Activated naive CD8-positive, alpha-beta T cell (primary cell): ENCODE data around the gene APBB2.
A peak's percentile ranks its signal among the peaks of the same experiment; 100 is the strongest.
"Not testable (repeated sequence)": the region's sequence is repeated elsewhere in the genome, so short reads cannot be mapped to it uniquely, and the experiment has no call there.

Source experiments
- H3K27ac Mint-ChIP-seq: one replicate; pipeline ENCODE4 v1.8.0; 2021; ENCODE audit warnings: mixed read lengths
- H3K27me3 Mint-ChIP-seq: one replicate; pipeline ENCODE4 v1.8.0; 2021; ENCODE audit warnings: mixed read lengths
- H3K36me3 Mint-ChIP-seq: one replicate; pipeline ENCODE4 v1.8.0; 2021; ENCODE audit warnings: mixed read lengths
- H3K4me1 Mint-ChIP-seq: one replicate; pipeline ENCODE4 v1.8.0; 2021; ENCODE audit warnings: low read depth, mixed read lengths
- H3K4me3 Mint-ChIP-seq: one replicate; pipeline ENCODE4 v1.8.0; 2021; ENCODE audit warnings: mild to moderate bottlenecking, mixed read lengths
- H3K9me3 Mint-ChIP-seq: one replicate; pipeline ENCODE4 v1.8.0; 2021; ENCODE audit warnings: low read depth, mixed read lengths

The APBB2 gene

DNA sequence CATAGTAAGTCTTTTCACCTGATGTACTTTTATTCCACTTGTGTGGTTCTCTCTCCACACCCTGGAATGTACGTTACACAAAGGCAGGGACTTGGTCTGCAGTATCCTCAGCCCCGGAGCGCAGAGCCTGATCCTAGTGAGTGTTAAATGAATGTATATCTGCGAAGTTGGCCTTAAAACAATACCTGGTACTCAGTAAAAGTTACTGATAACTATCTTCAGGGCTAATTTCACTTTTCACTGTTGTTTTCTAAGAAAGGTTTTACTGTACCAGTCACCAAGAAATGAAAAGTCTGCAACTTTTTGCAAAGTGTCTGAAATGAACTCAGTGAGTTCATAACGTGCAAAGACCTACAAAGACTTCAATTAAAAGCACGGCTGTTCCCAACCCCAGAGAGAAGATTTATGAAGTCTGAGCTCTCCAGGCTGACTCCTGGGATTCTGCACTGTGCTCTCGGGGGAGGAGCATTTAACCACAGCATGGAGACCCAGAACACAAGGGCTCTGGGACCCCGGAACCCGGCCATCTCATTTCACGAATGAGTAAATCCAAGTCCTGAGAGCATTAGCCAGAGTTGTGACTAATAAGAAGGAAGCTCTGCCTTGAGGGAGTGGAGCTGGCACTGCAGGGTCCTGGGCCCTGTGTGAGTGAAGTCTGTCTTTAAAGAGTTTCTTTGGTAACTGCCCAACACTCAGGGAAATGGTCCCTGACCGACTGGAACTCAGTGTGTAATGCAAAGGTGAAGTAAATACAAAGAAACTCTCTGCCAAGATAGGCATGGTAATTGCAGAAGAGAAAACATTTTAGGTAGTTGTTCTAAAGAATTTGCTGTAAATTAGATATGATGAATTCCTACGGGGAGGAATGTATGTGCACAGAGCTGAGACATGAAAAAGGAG, 298.8 kb downstream of the APBB2 start:
- H3K4me3 Mint-ChIP-seq = no peak overlapping the region
- H3K9me3 Mint-ChIP-seq = no peaks in the 10 kb centered on the region
- H3K4me1 Mint-ChIP-seq = peaks cover 13% of the 10 kb centered on the region
- H3K36me3 Mint-ChIP-seq = no peaks in the 10 kb centered on the region
- H3K27ac Mint-ChIP-seq = peak overlapping the region; percentile 72
- H3K27me3 Mint-ChIP-seq = no peaks in the 10 kb centered on the region

DNA sequence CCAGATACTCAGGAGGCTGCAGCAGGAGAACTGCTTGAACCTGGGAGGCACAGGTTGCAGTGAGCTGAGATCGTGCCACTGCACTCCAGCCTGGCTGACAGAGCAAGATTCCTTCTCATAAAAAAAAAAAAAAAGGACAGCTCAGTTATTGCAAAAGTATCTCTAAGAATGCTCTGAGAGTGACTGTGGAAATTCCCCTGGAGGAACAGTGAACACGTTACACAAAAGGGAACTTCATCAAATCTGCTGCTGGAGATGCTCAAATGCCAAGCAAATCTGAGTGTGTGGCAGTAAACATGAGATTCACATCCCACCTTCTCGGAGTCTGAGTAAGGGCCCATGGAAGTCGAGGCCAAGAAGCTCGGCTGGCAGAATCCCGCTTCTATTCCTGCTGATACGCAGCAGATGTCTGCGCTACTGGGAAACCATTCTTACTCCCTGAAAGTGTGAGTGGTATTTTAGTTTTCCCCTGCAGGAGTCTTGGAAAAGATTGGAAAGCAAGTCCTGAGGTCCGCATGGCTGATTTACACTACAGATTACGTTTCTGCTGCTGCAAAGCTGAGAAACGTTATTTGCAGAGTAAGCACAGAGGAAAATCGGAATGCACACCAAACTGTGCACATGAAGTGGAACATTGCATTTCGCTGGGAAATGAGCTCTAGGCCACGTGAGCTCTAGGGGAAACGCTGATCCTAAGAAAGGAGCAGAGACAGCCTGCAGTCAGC, 301.7 kb downstream of the APBB2 start:
- H3K4me1 Mint-ChIP-seq = peaks cover 32% of the 10 kb centered on the region
- no peaks in the 10 kb centered on the region for H3K9me3 Mint-ChIP-seq
- H3K27ac Mint-ChIP-seq = peak overlapping the region; percentile 28
- H3K27me3 Mint-ChIP-seq = no peaks in the 10 kb centered on the region
- no peaks in the 10 kb centered on the region for H3K36me3 Mint-ChIP-seq
- no peak overlapping the region for H3K4me3 Mint-ChIP-seq

GRCh38 chr4:40910706-40911105, 303.6 kb downstream of the APBB2 start:
- Mint-ChIP-seq H3K9me3 (no peaks in the 10 kb centered on the region), H3K4me1 (peaks cover 34% of the 10 kb centered on the region), H3K27me3 (no peaks in the 10 kb centered on the region)

GRCh38 chr4:40909363-40909876, 304.9 kb downstream of the APBB2 start:
- H3K4me3 Mint-ChIP-seq = peak overlapping the region; percentile 67
- H3K9me3 Mint-ChIP-seq = no peaks in the 10 kb centered on the region
- H3K36me3 Mint-ChIP-seq = no peaks in the 10 kb centered on the region
- H3K27me3 Mint-ChIP-seq = no peaks in the 10 kb centered on the region
- H3K4me1 Mint-ChIP-seq = peaks cover 27% of the 10 kb centered on the region
- peak overlapping the region; percentile 97 for H3K27ac Mint-ChIP-seq

More at GRCh38 chr4:40910706-40911105, 303.6 kb downstream of the APBB2 start:
- Mint-ChIP-seq H3K27ac (peak overlapping the region; percentile 97), H3K4me3 (no peak overlapping the region), H3K36me3 (no peaks in the 10 kb centered on the region)

DNA sequence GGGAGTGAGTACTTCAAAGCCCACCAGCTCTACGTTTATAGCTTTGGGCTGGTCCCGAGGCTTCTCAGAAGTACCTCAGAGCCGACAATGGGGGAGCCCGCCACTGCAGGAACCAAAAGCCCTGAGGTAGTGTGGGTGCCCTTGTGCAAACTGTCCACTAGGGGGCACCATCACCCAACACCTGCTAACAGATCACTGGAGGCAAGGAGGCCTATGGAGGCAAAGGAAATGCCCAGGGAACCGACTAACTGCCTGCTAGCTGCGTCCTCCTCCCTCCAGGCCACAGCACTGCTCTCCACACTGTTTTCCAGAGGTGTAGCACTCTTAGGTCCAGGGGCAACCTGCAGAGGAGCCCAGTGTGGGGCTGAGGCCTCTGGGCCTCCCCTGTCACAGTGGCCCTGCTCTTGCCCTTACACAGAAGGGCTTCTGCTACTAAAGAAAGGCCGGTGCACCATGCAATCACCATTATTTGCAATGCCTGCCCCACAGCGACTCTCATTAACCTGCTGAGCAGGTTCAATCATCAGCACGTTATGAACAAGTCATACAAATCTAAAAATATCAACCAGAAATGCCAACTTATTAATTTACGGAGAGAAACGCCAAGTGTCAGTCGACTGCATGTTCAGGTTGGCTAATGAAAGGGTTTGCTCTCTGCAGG, 305.5 kb downstream of the APBB2 start:
- no peaks in the 10 kb centered on the region for H3K27me3 Mint-ChIP-seq
- no peaks in the 10 kb centered on the region for H3K36me3 Mint-ChIP-seq
- H3K4me1 Mint-ChIP-seq = peaks cover 27% of the 10 kb centered on the region
- no peaks in the 10 kb centered on the region for H3K9me3 Mint-ChIP-seq
- peak overlapping the region; percentile 97 for H3K27ac Mint-ChIP-seq
- peak overlapping the region; percentile 67 for H3K4me3 Mint-ChIP-seq

DNA sequence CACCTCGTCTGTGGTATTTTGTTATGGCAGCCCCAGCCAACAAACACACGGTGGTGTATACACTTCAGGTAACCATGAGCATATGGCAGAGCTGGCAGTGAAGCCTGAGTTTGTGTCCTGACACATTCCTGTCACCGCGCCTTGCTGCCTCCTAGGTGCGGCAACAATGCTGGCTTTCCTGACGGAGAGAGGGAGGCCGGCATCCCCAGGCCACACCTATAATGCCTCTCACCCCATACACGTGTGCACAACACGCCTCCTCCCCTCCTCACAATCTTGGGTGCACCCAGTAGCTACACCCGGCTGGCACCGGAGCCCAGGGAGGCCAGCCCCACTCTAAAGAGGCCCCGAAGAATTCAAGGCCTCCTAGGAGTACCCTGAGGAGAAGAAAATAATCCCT, 306.0 kb downstream of the APBB2 start:
- Mint-ChIP-seq H3K4me1 (peaks cover 27% of the 10 kb centered on the region), H3K27me3 (no peaks in the 10 kb centered on the region), H3K36me3 (no peaks in the 10 kb centered on the region), H3K9me3 (no peaks in the 10 kb centered on the region), H3K4me3 (peak overlapping the region; percentile 67), H3K27ac (peak overlapping the region; percentile 97)

DNA sequence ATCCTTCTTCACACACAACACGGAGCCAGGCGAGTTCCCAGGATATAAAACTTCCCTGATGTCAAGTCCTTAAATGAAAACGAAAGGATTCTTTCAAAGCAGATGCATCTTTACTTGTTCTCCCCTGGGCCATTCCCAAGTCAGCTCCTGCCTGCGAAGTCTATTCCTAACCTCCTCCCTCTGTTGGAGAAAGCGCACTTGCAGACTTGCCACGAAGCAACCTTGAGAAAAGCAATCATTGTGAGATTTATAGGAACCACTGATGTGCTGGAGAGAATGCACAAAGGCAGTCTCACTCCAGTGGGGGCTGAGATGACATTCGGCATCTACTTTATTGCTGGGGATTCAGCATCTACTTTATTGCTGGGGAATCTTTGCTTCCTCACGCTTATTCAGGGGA, 308.9 kb downstream of the APBB2 start:
- no peak overlapping the region for H3K27ac Mint-ChIP-seq
- H3K4me3 Mint-ChIP-seq = no peak overlapping the region
- no peaks in the 10 kb centered on the region for H3K36me3 Mint-ChIP-seq
- no peaks in the 10 kb centered on the region for H3K9me3 Mint-ChIP-seq
- H3K27me3 Mint-ChIP-seq = no peaks in the 10 kb centered on the region
- H3K4me1 Mint-ChIP-seq = peaks cover 26% of the 10 kb centered on the region

DNA sequence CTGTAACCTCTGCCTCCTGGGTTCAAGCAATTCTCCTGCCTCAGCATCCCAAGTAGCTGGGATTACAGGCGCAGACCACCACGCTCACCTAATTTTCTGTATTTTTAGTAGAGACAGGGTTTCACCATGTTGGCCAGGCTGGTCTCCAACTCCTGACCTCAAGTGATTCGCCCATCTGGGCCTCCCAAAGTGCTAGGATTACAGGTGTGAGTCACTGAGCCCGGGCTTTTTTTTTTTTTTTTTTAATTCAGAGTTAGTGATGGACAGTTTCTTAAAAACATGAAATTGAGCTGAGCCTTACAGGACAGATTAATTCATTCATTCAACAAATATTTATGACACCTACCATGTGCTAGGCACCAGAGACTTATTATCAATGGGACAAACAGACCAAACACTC, 313.8 kb downstream of the APBB2 start:
- H3K9me3 Mint-ChIP-seq, H3K4me3 Mint-ChIP-seq: not testable (repeated sequence)

DNA sequence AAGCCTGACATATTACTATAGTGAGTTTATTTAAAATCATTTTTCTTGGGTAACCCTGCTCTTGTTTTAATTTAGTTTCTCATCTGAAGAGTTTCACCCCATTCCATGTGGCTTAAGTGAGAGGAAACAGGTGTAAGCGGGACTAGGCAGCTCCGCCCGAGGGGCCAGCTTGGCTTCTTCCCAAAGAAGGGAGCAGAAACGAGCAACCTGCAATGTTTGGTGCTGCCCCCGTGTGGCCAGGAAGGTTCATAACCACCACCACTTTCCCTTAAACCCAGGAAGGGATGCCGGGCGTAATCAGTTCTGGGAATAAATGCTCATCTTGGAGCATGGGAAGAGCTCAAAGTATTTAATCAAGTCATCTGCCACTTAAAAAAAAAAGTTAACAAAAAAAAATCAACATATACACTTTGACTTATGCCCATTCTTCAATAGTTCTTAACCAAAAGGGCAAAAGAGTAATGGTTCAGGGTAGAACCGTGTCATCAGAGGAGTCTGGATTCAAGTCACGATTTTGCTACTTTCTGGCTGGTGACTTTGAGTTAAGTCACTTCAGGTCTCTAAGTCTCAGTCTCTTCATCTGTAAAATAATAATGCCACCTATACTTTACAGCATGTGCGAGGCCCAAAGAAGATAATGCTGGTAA, 316.7 kb downstream of the APBB2 start:
- H3K4me1 Mint-ChIP-seq = peaks cover 6% of the 10 kb centered on the region
- no peaks in the 10 kb centered on the region for H3K27me3 Mint-ChIP-seq
- peak overlapping the region; percentile 41 for H3K27ac Mint-ChIP-seq
- H3K36me3 Mint-ChIP-seq = no peaks in the 10 kb centered on the region
- no peaks in the 10 kb centered on the region for H3K9me3 Mint-ChIP-seq
- H3K4me3 Mint-ChIP-seq = peak overlapping the region; percentile 81

More for the DNA sequence above, 313.8 kb downstream of the APBB2 start:
- H3K27me3 Mint-ChIP-seq, H3K27ac Mint-ChIP-seq, H3K4me1 Mint-ChIP-seq, H3K36me3 Mint-ChIP-seq: not testable (repeated sequence)

- Mint-ChIP-seq H3K4me3 (no peak overlapping the region), H3K36me3 (no peaks in the 10 kb centered on the region), H3K9me3 (no peaks in the 10 kb centered on the region), H3K4me1 (peaks cover 7% of the 10 kb centered on the region), H3K27me3 (no peaks in the 10 kb centered on the region), H3K27ac (no peak overlapping the region)
These were observed 323.6 kb downstream of the APBB2 start for GRCh38 chr4:40890764-40891163.

DNA sequence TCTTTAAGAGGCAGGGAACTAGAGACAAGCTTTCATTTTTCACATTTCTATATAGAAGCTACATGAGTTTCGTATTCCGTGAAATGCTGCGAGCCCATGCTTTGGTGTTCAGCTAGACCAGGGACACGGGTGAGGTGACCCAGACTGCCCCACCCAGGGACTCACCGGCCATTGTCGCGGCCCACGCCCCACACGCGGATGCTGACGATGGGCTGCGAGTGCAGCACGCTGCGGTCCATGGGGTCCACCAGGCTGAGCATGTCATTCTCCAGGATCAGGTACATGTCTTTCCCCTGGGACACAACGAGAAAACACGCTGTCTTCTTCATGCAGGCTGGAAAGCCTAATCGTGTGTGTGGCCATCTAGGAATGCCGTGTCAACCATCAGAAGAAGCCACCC, 324.1 kb downstream of the APBB2 start:
- Mint-ChIP-seq H3K36me3 (no peaks in the 10 kb centered on the region), H3K27me3 (no peaks in the 10 kb centered on the region), H3K9me3 (no peaks in the 10 kb centered on the region), H3K4me1 (peaks cover 7% of the 10 kb centered on the region), H3K4me3 (no peak overlapping the region), H3K27ac (no peak overlapping the region)

DNA sequence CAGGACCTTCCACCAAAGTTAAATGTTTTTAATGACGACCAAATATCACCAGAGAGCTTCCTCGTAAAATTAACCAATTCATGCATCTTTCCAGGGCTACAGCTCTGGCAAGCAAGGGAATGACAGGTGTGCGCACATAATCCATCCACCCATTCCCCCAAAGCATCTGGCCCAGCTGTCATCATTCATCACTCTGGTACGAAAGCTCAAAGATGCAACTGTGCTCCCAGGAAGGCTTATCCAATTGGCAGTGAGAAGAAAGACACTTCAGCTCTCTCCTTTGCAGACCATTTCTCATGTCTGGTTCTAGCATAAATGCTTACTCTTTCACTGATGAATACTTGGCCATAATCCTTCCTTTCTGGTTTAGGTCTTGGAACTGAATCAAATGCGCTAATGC, 325.4 kb downstream of the APBB2 start:
- H3K4me1 Mint-ChIP-seq = peaks cover 7% of the 10 kb centered on the region
- H3K4me3 Mint-ChIP-seq = no peak overlapping the region
- no peak overlapping the region for H3K27ac Mint-ChIP-seq
- H3K36me3 Mint-ChIP-seq = no peaks in the 10 kb centered on the region
- H3K27me3 Mint-ChIP-seq = no peaks in the 10 kb centered on the region
- H3K9me3 Mint-ChIP-seq = no peaks in the 10 kb centered on the region

GRCh38 chr4:40887764-40888131, 326.6 kb downstream of the APBB2 start:
- H3K27me3 Mint-ChIP-seq = no peaks in the 10 kb centered on the region

DNA sequence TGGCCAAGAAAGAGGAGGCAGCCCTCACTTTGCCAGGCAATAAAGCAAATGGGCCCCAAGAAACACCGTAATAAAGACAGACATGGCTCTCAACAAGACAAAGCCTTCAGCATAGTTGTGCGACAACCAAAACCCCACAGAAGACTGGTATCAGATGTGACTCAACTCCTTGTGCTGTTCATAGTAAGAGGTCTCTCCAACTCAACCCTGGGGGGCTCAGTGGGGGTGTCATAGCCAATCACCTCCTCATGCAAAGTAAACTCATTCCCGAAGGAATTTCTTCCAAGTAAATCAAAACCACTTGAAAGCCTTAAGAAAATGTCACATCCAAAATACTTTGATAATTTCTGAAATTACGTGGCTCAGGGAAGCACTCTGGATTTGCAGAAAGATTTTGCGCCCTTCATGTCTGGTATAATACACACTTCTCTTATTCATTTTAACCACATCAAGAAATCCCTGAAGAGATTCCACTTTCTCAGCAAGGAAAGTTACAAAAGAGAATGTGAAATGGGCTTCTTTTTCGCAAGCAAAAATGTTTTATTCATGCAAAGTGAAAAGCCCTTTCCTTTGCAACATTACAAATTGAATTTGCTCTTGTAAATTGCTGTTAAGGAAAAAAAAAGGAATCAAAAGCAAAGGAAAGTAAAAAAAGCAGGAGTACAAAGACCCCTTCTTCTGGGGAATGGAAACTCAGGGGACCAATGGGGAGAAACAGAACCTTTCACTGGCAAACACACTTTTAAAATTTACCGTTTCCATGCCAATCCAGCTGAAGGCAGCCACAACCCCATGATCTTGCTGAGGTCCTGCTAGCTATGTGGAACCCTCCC, 327.2 kb downstream of the APBB2 start:
- Mint-ChIP-seq H3K27me3 (no peaks in the 10 kb centered on the region), H3K4me1 (peaks cover 7% of the 10 kb centered on the region), H3K9me3 (no peaks in the 10 kb centered on the region)

More at GRCh38 chr4:40887764-40888131, 326.6 kb downstream of the APBB2 start:
- H3K9me3 Mint-ChIP-seq = no peaks in the 10 kb centered on the region
- no peak overlapping the region for H3K4me3 Mint-ChIP-seq
- H3K27ac Mint-ChIP-seq = no peak overlapping the region
- peaks cover 7% of the 10 kb centered on the region for H3K4me1 Mint-ChIP-seq
- H3K36me3 Mint-ChIP-seq = no peaks in the 10 kb centered on the region

More for the DNA sequence above, 327.2 kb downstream of the APBB2 start:
- Mint-ChIP-seq H3K27ac (no peak overlapping the region), H3K4me3 (no peak overlapping the region), H3K36me3 (no peaks in the 10 kb centered on the region)
